Stimulated activated CD4-positive, alpha-beta T cell treated with anti-CD3 and anti-CD28 coated beads, TNF-alpha, amount 100 ng/mL, for 24 hours (primary cell): ENCODE results near the gene HIRA.
A peak's percentile ranks its signal among the peaks of the same experiment; 100 is the strongest.
"Not testable (repeated sequence)": the region's sequence is repeated elsewhere in the genome, so short reads cannot be mapped to it uniquely, and the experiment has no call there.

ENCODE experiments used
- DNase-seq, 3 experiments: peaks; one replicate each; pipeline ENCODE4 v3.0.0-alpha.2; 2020; ENCODE audit warnings: low read depth in 3 of 3

HIRA gene

DNA sequence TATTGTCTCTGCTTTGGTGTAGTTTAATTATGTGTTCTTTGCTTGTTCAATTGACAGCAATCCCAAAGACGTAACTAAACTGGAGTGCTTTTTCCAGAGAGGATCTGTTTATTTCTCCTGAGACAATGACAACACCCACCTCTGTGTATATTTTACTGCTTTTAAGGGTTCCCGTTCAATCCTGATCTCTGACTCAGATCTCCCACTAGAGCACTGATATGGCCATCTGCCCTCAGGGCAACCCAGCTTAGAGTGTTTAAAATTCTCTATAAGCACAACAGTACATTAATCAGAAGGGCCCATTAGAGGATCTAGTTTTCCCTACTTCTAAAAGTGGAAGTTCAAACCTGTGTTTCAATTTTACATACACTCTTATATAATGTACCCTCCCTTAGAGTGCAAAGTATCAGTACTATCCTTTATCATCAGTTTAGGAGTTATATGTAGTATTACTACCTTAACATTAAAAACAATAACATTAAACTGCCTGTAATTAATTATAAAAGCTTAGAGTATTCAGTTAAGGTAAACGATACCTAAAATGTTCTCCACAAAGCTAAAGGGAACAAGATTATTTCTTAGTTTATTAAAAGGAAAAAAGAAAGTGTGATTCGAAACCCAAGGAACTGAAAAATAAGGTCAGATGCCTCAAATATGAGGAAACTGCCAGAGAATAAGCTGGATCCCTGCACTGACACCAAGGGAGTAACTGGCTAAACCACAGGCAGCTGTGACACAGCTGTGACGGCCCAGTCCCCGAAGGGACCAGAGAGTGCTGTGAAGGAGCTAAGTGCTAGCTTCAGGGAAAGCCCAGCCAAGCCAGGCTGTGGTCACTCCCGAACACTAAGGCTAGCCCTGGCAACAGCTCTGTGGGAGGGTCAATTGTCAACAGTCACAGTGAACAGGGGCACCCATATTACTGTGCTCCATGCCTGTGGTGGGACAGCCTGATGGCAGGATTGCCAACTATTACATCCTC lies 32.2 kb upstream of the HIRA start:
- DNase-seq = no peak

DNA sequence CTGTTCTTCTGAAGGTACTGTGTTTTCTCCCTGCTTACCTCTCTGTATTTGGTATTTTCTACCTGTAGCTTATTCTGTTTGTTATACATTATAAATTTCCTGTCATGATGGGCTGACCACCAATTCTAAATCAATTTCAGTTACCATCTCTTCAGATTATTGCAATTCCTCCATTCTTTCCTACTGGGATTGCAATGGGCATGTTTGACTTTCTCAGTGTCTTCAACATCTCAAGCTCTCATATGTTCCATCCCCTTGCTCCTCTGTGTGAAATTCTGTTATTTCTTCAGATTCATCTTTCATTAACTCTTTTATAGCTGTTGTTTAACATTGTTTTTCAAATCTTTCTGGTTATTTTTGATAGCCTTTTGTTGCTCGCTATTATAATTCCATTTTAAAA lies 31.5 kb upstream of the HIRA start:
- DNase-seq = no peak

DNA sequence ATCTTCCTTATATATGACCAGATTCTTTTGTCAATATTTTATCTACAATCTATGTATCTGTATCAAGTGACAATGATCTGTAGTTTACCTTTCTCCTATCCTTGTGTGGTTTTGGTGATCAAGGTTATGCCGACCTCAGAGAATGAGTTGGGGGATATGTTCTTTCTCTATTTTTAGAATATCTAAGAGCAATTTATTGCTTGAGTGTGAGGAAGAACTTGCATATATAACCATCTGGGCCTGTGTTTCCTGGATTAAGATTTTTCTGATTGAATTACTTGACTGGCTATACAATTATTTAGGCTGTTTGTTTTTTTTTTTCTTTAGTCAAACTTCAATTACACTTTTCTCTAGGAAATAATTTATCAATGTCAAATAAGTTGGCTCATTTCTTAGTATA lies 30.0 kb upstream of the HIRA start:
- no peak for DNase-seq

DNA sequence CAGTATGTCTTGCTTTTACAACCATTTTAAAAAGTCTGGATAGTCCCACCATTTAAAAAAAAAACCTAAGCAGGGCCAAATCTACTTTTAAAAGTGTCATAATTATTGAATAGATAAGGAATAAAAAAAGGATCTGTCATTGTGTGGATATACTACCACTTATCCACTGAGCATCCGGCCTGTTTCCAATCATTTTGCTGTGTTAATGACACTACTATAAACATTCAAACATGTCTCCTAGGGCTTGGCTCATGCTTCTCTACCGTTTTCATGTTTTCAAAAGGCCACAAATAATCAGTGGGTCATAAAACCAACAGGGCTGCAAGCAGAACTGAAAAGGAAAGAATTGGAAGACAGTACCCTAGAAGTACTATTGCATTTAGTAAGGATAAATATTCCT lies 28.5 kb upstream of the HIRA start:
- no peak for DNase-seq

DNA sequence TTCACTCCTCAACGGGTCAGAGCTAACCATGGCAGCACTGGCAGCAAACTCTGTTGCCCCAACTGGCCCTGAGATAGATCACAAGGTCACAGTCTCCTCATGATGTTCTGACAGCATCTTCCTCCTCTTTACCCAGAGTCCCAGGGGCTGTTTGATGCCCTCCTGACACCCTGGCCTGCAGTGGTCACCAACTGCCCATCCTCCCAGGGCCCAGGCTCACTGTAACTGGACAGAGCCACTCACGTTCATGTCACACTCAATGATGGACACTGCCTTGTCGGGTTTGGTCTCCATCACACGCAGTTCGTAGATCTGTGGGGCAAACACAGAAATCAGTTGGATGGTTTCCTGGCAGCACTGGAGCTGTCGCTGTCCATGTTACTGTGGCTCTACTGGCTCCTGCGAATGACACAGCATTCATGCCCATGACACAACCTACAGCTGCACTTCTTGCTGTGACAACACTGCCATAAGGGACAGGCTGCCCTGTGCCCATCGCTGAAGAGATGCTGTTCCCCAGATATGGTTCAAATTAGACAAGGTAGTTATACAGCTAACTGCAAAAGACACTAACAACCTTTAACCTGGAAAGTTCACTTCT lies 26.4 kb upstream of the HIRA start:
- no peak for DNase-seq

DNA sequence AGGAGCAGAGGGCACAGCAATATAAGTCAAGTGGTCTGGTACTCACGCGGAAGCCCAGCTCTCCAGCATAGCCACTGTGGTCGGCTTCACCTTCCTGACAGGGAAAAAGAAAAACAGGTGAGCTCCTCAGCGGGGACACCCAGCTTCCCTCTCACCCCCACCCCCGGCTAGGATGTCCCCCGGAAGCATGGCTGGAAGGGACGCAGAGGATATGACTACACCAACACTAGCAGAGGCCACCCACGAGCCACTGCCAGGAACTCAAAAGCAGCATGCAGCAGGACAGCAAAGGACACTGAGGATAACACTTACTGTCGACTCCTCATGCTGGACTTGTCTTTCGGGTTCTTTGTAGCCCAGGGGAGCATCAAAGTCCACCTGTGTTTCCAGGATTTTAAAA lies 25.0 kb upstream of the HIRA start:
- DNase-seq = no peak

DNA sequence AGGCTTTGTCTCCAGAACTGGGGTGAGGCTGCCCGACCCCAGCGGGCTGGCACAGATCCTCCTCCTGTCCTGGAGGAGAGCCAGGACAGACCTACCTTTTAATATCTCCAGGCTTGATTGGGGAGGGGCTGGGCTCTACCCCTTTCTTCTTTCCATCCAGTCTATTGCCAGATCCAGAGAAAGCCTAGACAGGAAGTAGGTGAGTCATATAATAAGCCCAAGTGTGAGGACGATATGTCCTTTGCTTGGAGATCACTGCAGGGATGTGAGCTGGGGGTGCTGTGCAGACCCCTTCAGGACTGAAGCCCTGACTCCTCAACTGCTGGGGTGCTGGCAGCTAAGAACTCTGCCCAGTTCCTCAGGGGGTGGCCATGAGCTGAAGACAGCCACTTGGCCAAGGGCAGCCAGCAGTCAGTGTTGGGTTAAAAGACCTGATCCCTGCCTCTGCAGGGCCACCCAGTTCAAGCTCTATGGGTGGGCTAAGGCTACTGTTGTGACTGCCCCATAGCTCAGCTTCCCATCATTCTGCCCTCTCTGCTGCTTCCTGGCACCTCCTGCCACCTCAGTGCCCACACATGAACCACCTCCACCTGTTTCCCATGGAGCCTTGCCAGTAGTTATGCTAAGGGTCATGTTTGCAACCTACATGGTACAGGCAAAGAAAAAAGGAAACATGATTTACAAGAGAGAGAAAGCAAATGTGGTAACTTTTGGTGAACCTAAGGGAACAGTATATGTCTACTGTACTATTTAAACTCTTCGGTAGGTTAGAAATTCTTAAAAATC lies 24.2 kb upstream of the HIRA start:
- no peak for DNase-seq

DNA sequence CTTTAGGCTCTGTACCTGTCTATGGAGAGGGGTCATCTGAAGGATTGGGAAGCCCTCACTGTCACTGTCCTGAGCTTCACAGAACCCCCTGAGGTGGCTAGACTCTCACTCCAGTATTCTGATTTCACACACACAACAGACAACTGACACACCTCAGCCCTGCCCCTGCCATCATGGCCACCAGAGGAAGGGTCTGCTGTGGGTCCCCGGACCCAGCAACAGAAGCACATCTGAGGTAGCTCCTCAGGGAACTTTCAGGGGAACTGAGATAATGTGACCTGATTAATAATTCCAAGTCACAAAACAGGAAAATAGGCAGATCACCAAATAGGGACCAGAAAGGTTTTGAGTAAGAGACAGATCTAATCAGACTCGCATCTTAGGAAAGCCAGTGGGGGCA lies 23.5 kb upstream of the HIRA start:
- no peak for DNase-seq

DNA sequence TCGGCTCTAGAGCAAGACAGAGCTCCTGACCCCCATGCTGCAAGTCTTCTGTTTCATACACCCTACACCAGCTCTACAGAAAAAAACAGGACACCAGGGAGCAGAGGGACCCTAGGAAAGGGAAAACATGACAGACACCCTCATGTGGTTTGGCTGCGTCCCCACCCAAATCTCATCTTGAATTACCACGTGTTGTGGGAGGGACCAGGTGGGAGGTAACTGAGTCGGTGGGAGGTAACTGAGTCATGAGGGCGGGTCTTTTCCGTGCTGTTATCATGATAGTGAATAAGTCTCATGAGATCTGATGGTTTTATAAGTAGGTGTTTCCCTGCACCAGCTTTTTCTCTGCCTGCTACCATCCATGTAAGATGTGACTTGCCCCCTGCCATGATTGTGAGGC lies 22.6 kb upstream of the HIRA start:
- DNase-seq = no peak

DNA sequence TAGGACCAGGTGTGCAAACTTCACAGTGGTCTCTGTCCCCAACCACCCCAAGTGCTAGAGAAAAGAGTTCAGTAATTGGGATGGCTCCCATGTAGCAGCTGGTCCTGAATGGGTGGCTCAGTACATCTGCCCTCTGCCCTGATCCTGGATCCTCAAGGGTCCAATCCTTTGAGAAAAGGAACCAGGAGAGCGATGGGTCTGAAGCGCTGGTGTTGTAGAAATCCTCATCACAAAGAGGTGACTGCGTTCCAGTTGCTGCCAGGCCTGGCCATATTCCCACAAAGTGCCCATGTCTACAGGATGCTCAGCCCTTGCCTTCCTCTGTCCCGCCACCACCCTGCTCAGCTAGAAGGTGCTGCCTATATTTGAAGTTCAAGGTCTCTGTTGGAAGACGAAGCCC lies 22.2 kb upstream of the HIRA start:
- DNase-seq = no peak

DNA sequence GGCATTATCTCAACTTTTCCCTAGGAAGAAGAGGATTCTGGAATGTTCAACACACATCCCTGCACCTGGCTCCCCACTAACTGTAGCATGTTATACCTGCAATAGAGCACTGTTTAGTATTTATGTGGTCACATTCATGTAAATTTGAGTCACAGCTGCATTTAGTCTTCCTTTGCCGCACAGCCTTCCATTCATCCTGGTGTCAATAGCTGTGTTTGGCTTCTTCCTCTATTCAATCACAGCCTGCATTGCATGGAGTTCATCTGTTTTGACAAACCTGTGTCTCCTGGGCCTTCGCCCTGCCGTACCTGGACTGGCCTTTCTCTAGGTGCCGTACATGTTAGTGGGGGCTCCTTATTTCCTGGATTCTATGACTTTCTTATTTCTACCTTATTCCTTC lies 20.0 kb upstream of the HIRA start:
- DNase-seq = no peak

DNA sequence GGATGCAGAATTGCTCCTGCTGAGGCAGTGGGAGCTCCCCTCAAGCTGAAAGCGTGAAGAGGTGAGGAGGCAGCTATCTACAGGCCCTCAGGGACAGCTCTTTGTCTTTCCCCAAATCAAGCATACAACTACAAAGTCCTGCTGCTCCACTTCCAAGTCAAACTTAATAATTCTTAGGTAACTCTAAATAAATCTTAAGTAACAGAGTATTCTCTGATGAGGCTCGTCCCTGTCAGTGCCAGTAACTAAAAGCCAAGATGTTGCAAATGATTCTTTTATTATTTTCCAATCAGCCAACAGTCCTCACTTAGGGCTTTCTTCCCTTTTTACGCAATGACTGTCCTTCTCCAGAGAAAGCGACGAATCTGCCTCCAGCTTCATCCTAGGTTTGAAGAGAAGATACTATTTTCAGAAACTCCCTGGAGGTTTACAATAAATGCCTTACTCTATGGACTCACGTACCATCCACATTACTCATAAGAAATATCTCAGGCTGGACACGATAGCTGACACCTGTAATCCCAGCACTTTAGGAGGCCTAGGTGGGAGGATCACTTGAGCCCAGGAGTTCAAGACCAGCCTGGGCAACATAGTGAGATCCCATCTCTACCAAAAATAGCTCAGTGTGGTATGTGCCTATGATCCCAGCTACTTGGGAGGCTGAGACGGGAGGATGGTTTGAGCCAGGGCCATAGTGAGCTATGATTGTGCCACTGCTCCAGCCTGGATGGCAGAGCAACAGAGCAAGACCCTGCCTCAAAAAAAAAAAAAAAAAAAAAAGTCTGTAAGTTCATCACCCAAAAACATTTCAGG lies 19.0 kb upstream of the HIRA start:
- no peak for DNase-seq

DNA sequence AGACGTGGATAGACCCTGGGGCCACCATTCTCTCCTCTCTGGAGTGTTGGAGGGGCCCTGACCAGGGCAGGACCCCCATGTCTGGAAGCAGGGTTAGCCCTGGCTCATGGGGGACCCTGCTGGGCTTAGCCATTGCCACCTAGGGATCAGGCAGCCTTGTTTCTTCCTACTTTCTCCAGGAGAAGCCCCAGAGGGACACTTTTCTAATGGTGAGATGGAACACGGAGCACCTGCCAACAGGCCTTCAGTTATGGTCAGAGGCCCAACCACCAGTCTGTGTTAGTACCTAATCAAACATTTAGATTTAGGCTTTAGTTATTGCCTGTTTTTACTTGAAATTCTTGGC lies 17.9 kb upstream of the HIRA start:
- DNase-seq = no peak

DNA sequence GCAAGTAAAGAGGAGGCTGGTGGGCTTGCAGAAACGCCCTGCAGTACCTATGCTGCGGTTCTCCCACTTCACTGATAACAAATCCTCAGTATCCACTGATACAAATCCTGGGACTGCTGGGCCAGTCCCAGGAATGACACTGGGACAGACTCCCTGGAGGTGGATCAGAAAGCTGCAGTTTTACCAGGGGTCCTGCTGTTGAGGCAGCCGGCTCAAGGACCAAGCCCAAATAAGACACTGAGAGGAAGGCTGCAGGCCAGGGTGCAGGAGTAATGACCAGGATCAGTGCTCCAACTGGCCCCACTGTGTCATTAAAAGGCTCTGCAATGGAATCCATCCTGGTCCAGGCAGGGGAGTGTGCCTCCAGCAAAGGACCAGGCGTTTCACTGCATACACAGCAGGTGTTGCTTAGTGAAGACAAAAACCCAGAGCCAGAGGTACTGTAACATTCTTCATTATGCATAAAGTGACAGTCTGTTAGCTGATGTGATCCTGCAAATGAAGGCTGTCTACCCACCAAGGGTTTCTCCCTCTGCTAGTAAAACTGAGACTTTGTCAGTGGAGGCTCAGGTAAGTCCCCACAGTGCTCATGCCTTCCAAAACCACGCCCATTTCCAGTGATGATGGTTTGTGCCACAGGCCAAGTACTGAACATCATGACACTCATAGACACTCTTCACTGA lies 17.3 kb upstream of the HIRA start:
- peak in 1 of 3 experiments; percentile 48 for DNase-seq

DNA sequence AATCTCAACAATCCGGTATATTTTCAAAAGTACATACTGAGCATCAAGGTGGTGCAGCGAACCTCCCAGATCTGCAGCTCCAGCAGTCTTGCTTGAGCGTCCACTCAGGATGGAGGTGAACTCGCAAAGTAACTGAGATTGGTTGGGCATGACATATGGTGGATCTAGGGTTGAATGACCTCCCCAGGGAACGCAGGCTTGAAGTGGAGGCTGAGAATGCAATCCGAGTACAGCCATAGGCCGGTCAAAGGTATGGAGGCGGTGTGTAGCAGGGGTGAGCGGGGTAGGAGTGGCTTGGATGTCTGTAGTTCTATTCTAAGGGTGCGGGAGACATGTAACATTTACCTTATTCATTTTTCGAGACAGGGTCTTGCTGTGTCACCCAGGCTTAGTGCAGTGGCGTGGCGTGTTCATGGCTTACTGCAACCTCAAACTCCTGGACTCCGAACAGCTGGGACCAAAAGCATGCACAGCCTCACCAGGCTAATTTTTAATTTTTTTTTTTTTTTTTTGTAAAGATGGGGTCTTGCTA lies 16.6 kb upstream of the HIRA start:
- no peak for DNase-seq

DNA sequence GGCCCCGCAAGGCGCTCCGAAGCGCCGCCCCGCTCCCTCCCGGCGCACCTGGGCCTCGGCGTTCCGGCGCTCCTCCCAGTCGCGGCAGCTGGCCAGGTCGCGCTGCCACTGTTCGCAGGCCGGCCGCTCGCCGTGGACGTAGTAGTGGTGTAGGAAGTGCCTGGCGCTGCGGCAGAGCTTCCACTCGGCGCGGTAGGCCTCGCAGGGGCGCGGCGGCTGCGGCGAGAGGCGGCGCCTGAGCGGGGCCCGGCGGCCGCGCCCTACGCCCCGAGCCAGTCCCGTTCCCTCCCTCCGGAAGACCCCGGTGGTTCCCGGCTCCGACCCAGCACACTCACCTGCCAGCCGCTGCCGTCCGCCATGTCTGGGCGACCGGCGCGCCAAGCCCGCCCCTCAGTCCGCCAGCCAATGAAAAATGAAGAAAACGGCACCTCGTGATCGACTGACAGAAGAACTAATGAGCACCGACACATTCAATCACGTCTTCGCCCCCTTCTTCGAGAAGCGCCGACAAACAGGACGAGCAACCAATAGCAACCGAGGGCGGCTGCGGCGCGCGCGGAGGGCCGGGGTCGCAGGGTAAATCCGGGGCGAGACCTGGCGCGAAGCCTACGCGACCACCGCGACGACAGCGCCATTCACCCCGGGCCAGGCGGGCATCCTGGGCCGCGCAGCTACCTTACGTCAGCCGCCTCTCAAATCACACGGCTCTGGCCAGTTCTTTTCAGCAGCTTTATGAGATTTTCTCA lies 16.0 kb upstream of the HIRA start, which contains the start of gene C22orf39:
Gene C22orf39, minus strand, starts transcription at position 382 of the 746 bp plus-strand sequence. Its CDS starts 23 bp downstream, at position 359.
- peak; percentile 73 to 83 (median 81) for DNase-seq

DNA sequence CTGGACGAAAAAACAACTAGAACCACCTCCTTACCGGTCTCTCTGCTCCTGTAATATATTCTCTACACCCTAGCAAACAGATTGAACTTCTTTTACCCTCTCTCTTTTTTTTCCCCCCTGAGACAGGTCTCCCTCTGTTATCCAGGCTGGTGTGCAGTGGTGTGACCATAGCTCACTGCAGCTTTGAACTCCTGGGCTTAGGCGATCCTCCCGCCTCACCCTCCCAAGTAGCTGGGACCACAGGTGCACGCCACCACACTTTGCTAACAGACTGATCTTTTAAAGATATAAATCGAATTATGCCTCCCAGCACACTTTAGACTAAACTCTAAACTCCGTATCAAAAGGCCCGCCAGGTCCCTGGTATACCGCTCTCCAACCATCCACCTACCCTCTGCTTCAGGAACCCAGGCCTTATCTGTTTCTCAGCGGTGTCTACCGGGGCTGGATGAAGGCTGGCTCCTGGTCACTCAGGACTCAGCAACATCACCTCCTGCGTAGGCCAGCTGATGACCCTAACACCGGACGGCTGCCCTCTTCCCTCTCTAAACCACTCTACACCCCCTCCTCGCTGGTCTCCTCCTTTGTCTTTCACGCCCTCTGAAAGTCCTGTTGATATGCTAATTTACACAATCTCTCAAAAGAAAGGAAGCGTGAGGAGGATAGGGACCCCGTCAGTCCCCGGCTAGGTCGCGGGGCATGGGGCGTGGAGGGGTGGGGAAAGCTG lies 15.2 kb upstream of the HIRA start:
- DNase-seq = no peak

DNA sequence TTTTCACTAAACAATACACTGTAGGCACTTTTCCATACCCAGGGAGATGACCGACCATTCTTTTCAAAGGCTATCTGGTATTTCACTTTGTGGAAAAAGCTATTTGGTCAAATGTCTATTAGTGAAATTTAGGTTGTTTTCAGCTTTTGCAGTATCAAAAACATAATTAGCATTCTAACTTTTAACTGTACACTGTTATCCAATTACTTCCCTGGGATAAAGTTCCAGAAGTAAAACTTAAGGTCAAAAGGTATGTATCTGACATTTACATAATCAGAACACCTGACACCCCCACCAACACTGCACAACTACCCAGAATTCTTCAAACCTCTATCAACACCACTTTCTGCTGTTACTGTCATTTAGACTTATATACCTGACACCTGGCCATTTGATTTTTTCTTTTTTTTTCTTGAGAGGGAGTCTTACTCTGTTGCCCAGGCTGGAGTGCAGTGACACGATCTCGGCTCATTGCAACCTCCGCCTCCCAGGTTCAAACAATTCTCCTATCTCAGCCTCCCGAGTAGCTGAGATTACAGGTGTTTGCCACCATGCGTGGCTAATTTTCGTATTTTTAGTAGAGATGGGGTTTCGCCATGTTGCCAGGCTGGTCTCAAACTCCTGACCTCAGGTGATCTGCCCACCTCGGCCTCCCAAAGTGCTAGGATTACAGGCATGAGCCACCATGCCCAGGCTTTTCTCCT lies 13.9 kb upstream of the HIRA start:
- DNase-seq = not testable (repeated sequence)
